Measurements from ENCODE around the gene SLC30A7. TPM values are rescaled to one million over a fixed set of nuclear protein-coding genes. Genes with fewer than 3 reads are reported as not detected.
A peak's percentile ranks its signal among the peaks of the same experiment; 100 is the strongest.
"Not testable (repeated sequence)": the region's sequence is repeated elsewhere in the genome, so short reads cannot be mapped to it uniquely, and the experiment has no call there.

Gene SLC30A7
- total RNA-seq, 2 experiments from 2014 or later, result 28.8 to 30.0 TPM

DNA sequence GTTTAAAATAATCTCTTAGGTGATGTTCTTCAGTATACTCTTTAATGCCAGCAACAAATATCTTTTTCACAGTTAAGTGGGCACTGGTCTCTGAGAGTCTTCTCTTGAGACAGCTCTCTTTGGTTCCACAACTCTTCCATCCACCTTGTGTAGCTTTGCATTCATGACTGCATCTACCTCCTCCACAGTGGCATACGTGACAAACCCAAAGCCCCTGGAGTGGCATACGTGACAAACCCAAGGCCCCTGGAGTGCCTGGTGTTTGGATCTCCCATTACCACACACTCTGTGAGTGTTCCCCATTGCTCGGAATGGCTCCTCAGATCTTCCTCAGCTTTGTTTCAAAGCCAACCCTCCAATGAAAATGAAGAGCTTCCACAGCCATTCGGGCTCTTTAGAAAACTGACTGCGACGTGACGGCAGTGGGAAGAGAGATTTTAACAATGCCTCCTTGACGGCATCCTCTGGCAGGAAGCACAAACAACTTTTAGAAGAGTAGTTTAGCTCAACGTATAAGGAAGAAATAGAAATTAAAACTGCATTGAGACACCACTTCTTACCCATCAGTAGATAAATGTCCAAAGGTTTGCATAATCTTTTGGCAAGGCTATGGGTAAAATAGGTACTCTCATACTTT lies 45.8 kb downstream of the SLC30A7 start:
- Mint-ChIP-seq H3K9me3 (ENCODE audit: insufficient read depth) (peaks cover 18% of the 10 kb centered on the region), H3K4me1 (ENCODE audit: low read depth) (peaks cover 40% of the 10 kb centered on the region), H3K27me3 (ENCODE audit: low read depth) (no peaks in the 10 kb centered on the region), H3K36me3 (ENCODE audit: low read depth) (peaks cover 82% of the 10 kb centered on the region), H3K4me3 (no peak overlapping the region), H3K27ac (peak overlapping the region; percentile 80)
- POLR2A ChIA-PET, result no interaction called here
- no peak for DNase-seq
- CTCF ChIA-PET, result interaction anchor here (0.8 to 3.4 kb wide), 5 partner anchors 19 to 368 kb away, joined by 3 to 12 read pairs (median 4); no protein-coding TSS in a partner anchor
- peak; percentile 23 for ATAC-seq

DNA sequence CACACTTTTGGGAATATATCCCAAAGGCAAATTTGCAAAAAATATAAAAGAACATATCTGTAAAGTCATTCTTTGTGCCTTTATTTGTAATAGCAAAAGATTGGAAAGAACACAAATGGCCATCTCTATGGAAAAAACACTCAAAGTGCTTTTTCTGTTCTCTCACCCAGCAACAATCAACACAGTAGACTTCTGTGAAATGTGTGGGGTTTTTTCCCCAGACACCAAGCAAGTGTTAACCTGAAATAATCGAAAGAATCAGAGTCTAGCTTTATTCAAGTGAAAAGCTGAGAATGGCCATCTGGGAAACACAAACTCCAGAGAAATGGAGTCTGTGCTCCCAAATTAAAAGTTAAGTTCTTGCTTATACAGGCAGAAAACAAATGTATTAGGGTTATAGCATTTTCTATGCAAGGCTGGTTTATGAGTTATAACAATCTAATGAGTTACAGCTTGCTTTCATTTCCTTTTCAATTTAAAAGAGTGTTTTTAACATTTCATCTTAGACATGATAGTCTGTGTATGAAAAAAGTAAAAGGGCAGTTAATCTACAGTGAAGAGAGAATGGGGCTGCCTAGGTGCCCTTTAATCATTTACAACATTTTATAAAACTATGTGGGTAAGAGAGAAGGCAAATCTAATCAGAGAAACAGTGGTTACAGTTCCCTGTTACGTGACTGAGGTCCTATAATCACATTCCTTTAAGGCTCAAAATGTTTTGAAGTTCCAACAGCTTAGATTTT lies 46.6 kb downstream of the SLC30A7 start:
- H3K27ac Mint-ChIP-seq, result no peak overlapping the region
- H3K4me3 Mint-ChIP-seq, result no peak overlapping the region
- peaks cover 19% of the 10 kb centered on the region for H3K9me3 Mint-ChIP-seq (ENCODE audit: insufficient read depth)
- peaks cover 85% of the 10 kb centered on the region for H3K36me3 Mint-ChIP-seq (ENCODE audit: low read depth)
- H3K4me1 Mint-ChIP-seq (ENCODE audit: low read depth), result peaks cover 48% of the 10 kb centered on the region
- DNase-seq, result no peak
- ChIA-PET CTCF (interaction anchor here (0.6 to 3.4 kb wide), 5 partner anchors 85 to 376 kb away, joined by 3 to 12 read pairs (median 4); no protein-coding TSS in a partner anchor), POLR2A (interaction anchor here (0.8 to 0.9 kb wide), 2 partner anchors 11 to 17 kb away, joined by 3 read pairs; no protein-coding TSS in a partner anchor)
- ATAC-seq, result no peak
- H3K27me3 Mint-ChIP-seq (ENCODE audit: low read depth), result no peaks in the 10 kb centered on the region

DNA sequence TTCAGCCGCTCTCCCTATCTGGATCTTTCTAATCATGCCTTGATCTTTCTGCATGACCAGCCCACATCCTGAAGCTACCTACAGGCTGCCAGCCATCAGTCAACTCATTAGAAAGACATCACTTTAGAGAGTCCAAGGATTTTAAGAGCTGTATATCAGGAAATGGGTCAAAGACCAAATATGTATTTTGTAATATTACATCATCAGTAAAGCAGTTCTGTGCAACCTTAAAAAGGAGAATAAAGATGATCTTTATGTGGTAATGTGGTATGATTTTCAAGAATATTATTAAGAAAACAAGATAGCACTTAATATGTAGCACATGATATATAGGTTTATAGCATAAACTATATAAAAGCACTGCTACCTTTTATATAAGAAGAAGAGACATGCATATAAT lies 47.6 kb downstream of the SLC30A7 start:
- Mint-ChIP-seq H3K9me3 (ENCODE audit: insufficient read depth) (peaks cover 20% of the 10 kb centered on the region), H3K27ac (no peak overlapping the region)

GRCh38 chr1:100946064-100946463 lies 50.2 kb downstream of the SLC30A7 start:
- POLR2A ChIA-PET; H3K4me3 Mint-ChIP-seq; DNase-seq; H3K27me3 Mint-ChIP-seq (ENCODE audit: low read depth); CTCF ChIA-PET; ATAC-seq; H3K27ac Mint-ChIP-seq: not testable (repeated sequence)
- Mint-ChIP-seq H3K9me3 (ENCODE audit: insufficient read depth) (peaks cover 29% of the 10 kb centered on the region), H3K36me3 (ENCODE audit: low read depth) (peaks cover 94% of the 10 kb centered on the region), H3K4me1 (ENCODE audit: low read depth) (peaks cover 74% of the 10 kb centered on the region)

More for the DNA sequence above, 47.6 kb downstream of the SLC30A7 start:
- Mint-ChIP-seq H3K27me3 (ENCODE audit: low read depth) (no peaks in the 10 kb centered on the region), H3K4me3 (no peak overlapping the region), H3K4me1 (ENCODE audit: low read depth) (peaks cover 58% of the 10 kb centered on the region), H3K36me3 (ENCODE audit: low read depth) (peaks cover 85% of the 10 kb centered on the region)
- ChIA-PET CTCF (interaction anchor here (3.4 kb wide), 1 partner anchor 345 kb away, joined by 12 read pairs; no protein-coding TSS in a partner anchor), POLR2A (interaction anchor here (0.9 kb wide), 1 partner anchor 10 kb away, joined by 3 read pairs; no protein-coding TSS in a partner anchor)
- ATAC-seq (no peak), DNase-seq (no peak)

GRCh38 chr1:100947816-100948215 lies 51.9 kb downstream of the SLC30A7 start:
- CTCF ChIA-PET, result interaction anchor here (1.8 to 3.3 kb wide), 3 partner anchors 13 to 291 kb away, joined by 5 to 13 read pairs (median 9); no protein-coding TSS in a partner anchor
- H3K27ac Mint-ChIP-seq; H3K4me3 Mint-ChIP-seq; POLR2A ChIA-PET; DNase-seq; ATAC-seq; H3K27me3 Mint-ChIP-seq (ENCODE audit: low read depth): not testable (repeated sequence)
- Mint-ChIP-seq H3K36me3 (ENCODE audit: low read depth) (peaks cover 94% of the 10 kb centered on the region), H3K4me1 (ENCODE audit: low read depth) (peaks cover 67% of the 10 kb centered on the region), H3K9me3 (ENCODE audit: insufficient read depth) (peaks cover 37% of the 10 kb centered on the region)

DNA sequence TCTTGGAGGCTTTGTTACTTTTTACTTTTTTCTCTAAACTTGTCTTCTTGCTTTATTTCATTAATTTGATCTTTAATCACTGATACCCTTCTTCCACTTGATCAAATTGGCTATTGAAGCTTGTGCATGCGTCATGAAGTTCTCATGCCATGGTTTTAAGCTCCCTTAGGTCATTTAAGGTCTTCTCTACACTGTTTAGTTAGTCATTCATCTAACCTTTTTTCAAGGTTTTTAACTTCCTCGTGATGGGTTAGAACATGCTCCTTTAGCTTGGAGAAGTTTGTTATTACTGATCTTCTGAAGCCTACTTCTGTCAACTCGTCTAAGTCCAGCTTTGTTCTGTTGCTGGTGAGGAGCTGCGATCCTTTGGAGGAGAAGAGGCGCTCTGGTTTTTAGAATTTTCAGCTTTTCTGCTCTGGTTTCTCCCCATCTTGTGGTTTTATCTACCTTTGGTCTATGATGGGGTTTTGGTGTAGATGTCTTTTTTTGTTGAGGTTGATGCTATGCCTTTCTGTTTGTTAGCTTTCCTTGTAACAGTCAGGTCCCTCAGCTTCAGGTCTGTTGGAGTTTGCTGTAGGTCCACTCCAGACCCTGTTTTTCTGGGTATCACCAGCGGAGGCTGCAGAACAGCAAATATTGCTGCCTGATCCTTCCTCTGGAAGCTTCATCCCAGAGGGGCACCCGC lies 53.0 kb downstream of the SLC30A7 start:
- ChIA-PET POLR2A (interaction anchor here (0.6 to 1.6 kb wide), 11 partner anchors 15 to 339 kb away, joined by 3 to 6 read pairs (median 4); partner anchors contain the start of gene S1PR1), CTCF (interaction anchor here (0.8 to 3.3 kb wide), 15 partner anchors 8 to 405 kb away, joined by 3 to 13 read pairs (median 4); no protein-coding TSS in a partner anchor)
- Mint-ChIP-seq H3K27ac (peak overlapping the region; percentile 87), H3K9me3 (ENCODE audit: insufficient read depth) (peaks cover 48% of the 10 kb centered on the region), H3K4me1 (ENCODE audit: low read depth) (peaks cover 64% of the 10 kb centered on the region), H3K36me3 (ENCODE audit: low read depth) (peaks cover 93% of the 10 kb centered on the region), H3K4me3 (peak overlapping the region; percentile 63)
- H3K27me3 Mint-ChIP-seq (ENCODE audit: low read depth), result not testable (repeated sequence)
- ATAC-seq, result peak; percentile 36
- peak; percentile 23 for DNase-seq

- Mint-ChIP-seq H3K27ac (peak overlapping the region; percentile 87), H3K9me3 (ENCODE audit: insufficient read depth) (peaks cover 50% of the 10 kb centered on the region), H3K36me3 (ENCODE audit: low read depth) (peaks cover 95% of the 10 kb centered on the region), H3K4me1 (ENCODE audit: low read depth) (peaks cover 64% of the 10 kb centered on the region), H3K4me3 (peak overlapping the region; percentile 63)
- CTCF ChIA-PET, result interaction anchor here (0.7 to 3.3 kb wide), 17 partner anchors 9 to 405 kb away, joined by 3 to 13 read pairs (median 4); no protein-coding TSS in a partner anchor
- POLR2A ChIA-PET, result interaction anchor here (0.6 to 1.6 kb wide), 12 partner anchors 11 to 338 kb away, joined by 3 to 6 read pairs (median 4); partner anchors contain the start of gene S1PR1
- H3K27me3 Mint-ChIP-seq (ENCODE audit: low read depth), result not testable (repeated sequence)
- DNase-seq, result peak; percentile 95
- ATAC-seq, result peak; percentile 98
Observed at GRCh38 chr1:100949515-100950158, 53.7 kb downstream of the SLC30A7 start.

GRCh38 chr1:100950337-100950736 lies 54.4 kb downstream of the SLC30A7 start:
- DNase-seq (no peak), ATAC-seq (no peak)
- H3K27ac Mint-ChIP-seq, result peak overlapping the region; percentile 35
- no peak overlapping the region for H3K4me3 Mint-ChIP-seq
- H3K36me3 Mint-ChIP-seq (ENCODE audit: low read depth), result peaks cover 88% of the 10 kb centered on the region
- ChIA-PET POLR2A (interaction anchor here (1.2 to 1.6 kb wide), 3 partner anchors 10 to 286 kb away, joined by 3 to 6 read pairs (median 4); partner anchors contain the start of gene S1PR1), CTCF (interaction anchor here (0.9 to 3.3 kb wide), 8 partner anchors 13 to 359 kb away, joined by 3 to 12 read pairs (median 4); no protein-coding TSS in a partner anchor)
- H3K27me3 Mint-ChIP-seq (ENCODE audit: low read depth), result no peaks in the 10 kb centered on the region
- H3K4me1 Mint-ChIP-seq (ENCODE audit: low read depth), result peaks cover 64% of the 10 kb centered on the region
- H3K9me3 Mint-ChIP-seq (ENCODE audit: insufficient read depth), result peaks cover 50% of the 10 kb centered on the region

DNA sequence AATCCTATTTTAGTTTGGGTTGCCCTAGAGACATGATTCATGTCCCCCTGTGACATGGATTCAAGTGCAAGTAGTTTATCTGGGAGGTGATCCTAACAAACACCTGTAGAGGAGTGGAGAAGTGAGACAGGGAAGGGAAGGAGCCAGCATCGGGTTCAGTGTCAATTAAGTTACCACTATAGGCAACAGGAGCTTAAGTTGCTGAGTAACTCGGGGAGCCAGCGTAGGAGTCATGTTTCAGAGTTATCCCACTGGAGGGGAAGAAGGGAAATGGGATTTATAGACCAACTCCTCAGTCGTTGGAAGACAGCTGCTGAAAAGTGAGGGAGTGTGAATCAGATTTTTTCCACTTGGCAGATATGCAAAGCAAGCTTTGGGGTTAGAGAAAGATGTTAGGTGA lies 54.9 kb downstream of the SLC30A7 start:
- Mint-ChIP-seq H3K4me1 (ENCODE audit: low read depth) (peaks cover 64% of the 10 kb centered on the region), H3K36me3 (ENCODE audit: low read depth) (peaks cover 84% of the 10 kb centered on the region), H3K27ac (peak overlapping the region; percentile 40), H3K9me3 (ENCODE audit: insufficient read depth) (peaks cover 47% of the 10 kb centered on the region), H3K4me3 (no peak overlapping the region), H3K27me3 (ENCODE audit: low read depth) (no peaks in the 10 kb centered on the region)
- ATAC-seq (no peak), DNase-seq (no peak)
- POLR2A ChIA-PET, result interaction anchor here (0.7 to 1.2 kb wide), 2 partner anchors 10 to 24 kb away, joined by 3 read pairs; no protein-coding TSS in a partner anchor
- CTCF ChIA-PET, result interaction anchor here (0.9 to 2.5 kb wide), 5 partner anchors 13 to 338 kb away, joined by 3 to 12 read pairs (median 5); no protein-coding TSS in a partner anchor

GRCh38 chr1:100952104-100952745 lies 56.3 kb downstream of the SLC30A7 start:
- Mint-ChIP-seq H3K9me3 (ENCODE audit: insufficient read depth) (peaks cover 41% of the 10 kb centered on the region), H3K4me3 (no peak overlapping the region), H3K36me3 (ENCODE audit: low read depth) (peaks cover 75% of the 10 kb centered on the region), H3K27ac (no peak overlapping the region), H3K4me1 (ENCODE audit: low read depth) (peaks cover 54% of the 10 kb centered on the region), H3K27me3 (ENCODE audit: low read depth) (no peaks in the 10 kb centered on the region)
- DNase-seq (no peak), ATAC-seq (no peak)
- CTCF ChIA-PET, result interaction anchor here (0.9 kb wide), 1 partner anchor 48 kb away, joined by 3 read pairs; no protein-coding TSS in a partner anchor
- POLR2A ChIA-PET, result no interaction called here
